Measurements from ENCODE around the gene PHF14.
A peak's percentile ranks its signal among the peaks of the same experiment; 100 is the strongest.

Gene PHF14

GRCh38 chr7:11176985-11177555 lies 203.4 kb downstream of the PHF14 start:
- no peaks in the 10 kb centered on the region for H3K4me1 ChIP-seq (ENCODE audit: control insufficient read depth in 5 of 5, insufficient read depth in 5 of 5, low read length in 5 of 5)
- H3K9ac ChIP-seq (ENCODE audit: low read length in 5 of 5): no peak overlapping the region
- H3K36me3 ChIP-seq (ENCODE audit: control insufficient read depth in 5 of 5, insufficient read depth in 5 of 5, low read length in 5 of 5): no peaks in the 10 kb centered on the region
- H3K9me3 ChIP-seq (ENCODE audit: control insufficient read depth in 5 of 5, low read length in 5 of 5): no peaks in the 10 kb centered on the region
- H3K27ac ChIP-seq (ENCODE audit: low read depth, low read length): no peak overlapping the region
- no peak overlapping the region for H3K4me3 ChIP-seq (ENCODE audit: low read depth in 1 of 5, low read length in 5 of 5)
- H3K27me3 ChIP-seq (ENCODE audit: control insufficient read depth in 5 of 5, insufficient read depth in 4 of 5, low read length in 5 of 5): no peaks in the 10 kb centered on the region

GRCh38 chr7:11177793-11178192 lies 204.1 kb downstream of the PHF14 start:
- H3K27me3 ChIP-seq (ENCODE audit: control insufficient read depth in 5 of 5, insufficient read depth in 4 of 5, low read length in 5 of 5): no peaks in the 10 kb centered on the region
- no peaks in the 10 kb centered on the region for H3K9me3 ChIP-seq (ENCODE audit: control insufficient read depth in 5 of 5, low read length in 5 of 5)
- no peak overlapping the region for H3K4me3 ChIP-seq (ENCODE audit: low read depth in 1 of 5, low read length in 5 of 5)
- H3K4me1 ChIP-seq (ENCODE audit: control insufficient read depth in 5 of 5, insufficient read depth in 5 of 5, low read length in 5 of 5): no peaks in the 10 kb centered on the region
- no peak overlapping the region for H3K27ac ChIP-seq (ENCODE audit: low read depth, low read length)
- no peak overlapping the region for H3K9ac ChIP-seq (ENCODE audit: low read length in 5 of 5)
- H3K36me3 ChIP-seq (ENCODE audit: control insufficient read depth in 5 of 5, insufficient read depth in 5 of 5, low read length in 5 of 5): no peaks in the 10 kb centered on the region

- no peak overlapping the region for H3K4me3 ChIP-seq (ENCODE audit: low read depth in 1 of 5, low read length in 5 of 5)
- no peak overlapping the region for H3K27ac ChIP-seq (ENCODE audit: low read depth, low read length)
These were observed 207.9 kb downstream of the PHF14 start for GRCh38 chr7:11181590-11181989.

GRCh38 chr7:11182736-11183135 lies 209.1 kb downstream of the PHF14 start:
- no peaks in the 10 kb centered on the region for H3K27me3 ChIP-seq (ENCODE audit: control insufficient read depth in 5 of 5, insufficient read depth in 4 of 5, low read length in 5 of 5)
- no peak overlapping the region for H3K9ac ChIP-seq (ENCODE audit: low read length in 5 of 5)
- no peaks in the 10 kb centered on the region for H3K4me1 ChIP-seq (ENCODE audit: control insufficient read depth in 5 of 5, insufficient read depth in 5 of 5, low read length in 5 of 5)
- H3K9me3 ChIP-seq (ENCODE audit: control insufficient read depth in 5 of 5, low read length in 5 of 5): peaks cover 0 to 5% (median 0%) of the 10 kb centered on the region in 5 donors
- no peak overlapping the region for H3K27ac ChIP-seq (ENCODE audit: low read depth, low read length)
- no peak overlapping the region for H3K4me3 ChIP-seq (ENCODE audit: low read depth in 1 of 5, low read length in 5 of 5)
- no peaks in the 10 kb centered on the region for H3K36me3 ChIP-seq (ENCODE audit: control insufficient read depth in 5 of 5, insufficient read depth in 5 of 5, low read length in 5 of 5)

More at GRCh38 chr7:11181590-11181989, 207.9 kb downstream of the PHF14 start:
- Histone ChIP-seq H3K9me3 (ENCODE audit: control insufficient read depth in 5 of 5, low read length in 5 of 5) (peaks cover 0 to 5% (median 0%) of the 10 kb centered on the region in 5 donors), H3K9ac (ENCODE audit: low read length in 5 of 5) (no peak overlapping the region), H3K27me3 (ENCODE audit: control insufficient read depth in 5 of 5, insufficient read depth in 4 of 5, low read length in 5 of 5) (no peaks in the 10 kb centered on the region), H3K4me1 (ENCODE audit: control insufficient read depth in 5 of 5, insufficient read depth in 5 of 5, low read length in 5 of 5) (no peaks in the 10 kb centered on the region), H3K36me3 (ENCODE audit: control insufficient read depth in 5 of 5, insufficient read depth in 5 of 5, low read length in 5 of 5) (no peaks in the 10 kb centered on the region)

GRCh38 chr7:11185179-11185815 lies 211.6 kb downstream of the PHF14 start:
- no peak overlapping the region for H3K4me3 ChIP-seq (ENCODE audit: low read depth in 1 of 5, low read length in 5 of 5)
- H3K4me1 ChIP-seq (ENCODE audit: control insufficient read depth in 5 of 5, insufficient read depth in 5 of 5, low read length in 5 of 5): no peaks in the 10 kb centered on the region
- H3K27ac ChIP-seq (ENCODE audit: low read depth, low read length): no peak overlapping the region
- no peaks in the 10 kb centered on the region for H3K27me3 ChIP-seq (ENCODE audit: control insufficient read depth in 5 of 5, insufficient read depth in 4 of 5, low read length in 5 of 5)
- no peaks in the 10 kb centered on the region for H3K36me3 ChIP-seq (ENCODE audit: control insufficient read depth in 5 of 5, insufficient read depth in 5 of 5, low read length in 5 of 5)
- H3K9ac ChIP-seq (ENCODE audit: low read length in 5 of 5): no peak overlapping the region
- peaks cover 0 to 5% (median 0%) of the 10 kb centered on the region in 5 donors for H3K9me3 ChIP-seq (ENCODE audit: control insufficient read depth in 5 of 5, low read length in 5 of 5)

- Histone ChIP-seq H3K27me3 (ENCODE audit: control insufficient read depth in 5 of 5, insufficient read depth in 4 of 5, low read length in 5 of 5) (no peaks in the 10 kb centered on the region), H3K9me3 (ENCODE audit: control insufficient read depth in 5 of 5, low read length in 5 of 5) (peaks cover 0 to 5% (median 0%) of the 10 kb centered on the region in 5 donors), H3K4me1 (ENCODE audit: control insufficient read depth in 5 of 5, insufficient read depth in 5 of 5, low read length in 5 of 5) (peaks cover 0 to 20% (median 19%) of the 10 kb centered on the region in 5 donors), H3K9ac (ENCODE audit: low read length in 5 of 5) (no peak overlapping the region), H3K27ac (ENCODE audit: low read depth, low read length) (no peak overlapping the region), H3K36me3 (ENCODE audit: control insufficient read depth in 5 of 5, insufficient read depth in 5 of 5, low read length in 5 of 5) (no peaks in the 10 kb centered on the region), H3K4me3 (ENCODE audit: low read depth in 1 of 5, low read length in 5 of 5) (no peak overlapping the region)
These were observed 215.0 kb downstream of the PHF14 start for GRCh38 chr7:11188529-11189310.

GRCh38 chr7:11191081-11191480 lies 217.4 kb downstream of the PHF14 start:
- H3K4me1 ChIP-seq (ENCODE audit: control insufficient read depth in 5 of 5, insufficient read depth in 5 of 5, low read length in 5 of 5): peaks cover 7 to 33% (median 26%) of the 10 kb centered on the region in 5 donors
- H3K9me3 ChIP-seq (ENCODE audit: control insufficient read depth in 5 of 5, low read length in 5 of 5): no peaks in the 10 kb centered on the region
- H3K9ac ChIP-seq (ENCODE audit: low read length in 5 of 5): no peak overlapping the region
- H3K27me3 ChIP-seq (ENCODE audit: control insufficient read depth in 5 of 5, insufficient read depth in 4 of 5, low read length in 5 of 5): no peaks in the 10 kb centered on the region
- H3K4me3 ChIP-seq (ENCODE audit: low read depth in 1 of 5, low read length in 5 of 5): no peak overlapping the region
- H3K27ac ChIP-seq (ENCODE audit: low read depth, low read length): no peak overlapping the region
- no peaks in the 10 kb centered on the region for H3K36me3 ChIP-seq (ENCODE audit: control insufficient read depth in 5 of 5, insufficient read depth in 5 of 5, low read length in 5 of 5)

GRCh38 chr7:11191574-11192220 lies 218.0 kb downstream of the PHF14 start:
- peaks cover 7 to 39% (median 33%) of the 10 kb centered on the region in 5 donors for H3K4me1 ChIP-seq (ENCODE audit: control insufficient read depth in 5 of 5, insufficient read depth in 5 of 5, low read length in 5 of 5)
- no peaks in the 10 kb centered on the region for H3K9me3 ChIP-seq (ENCODE audit: control insufficient read depth in 5 of 5, low read length in 5 of 5)
- H3K27me3 ChIP-seq (ENCODE audit: control insufficient read depth in 5 of 5, insufficient read depth in 4 of 5, low read length in 5 of 5): no peaks in the 10 kb centered on the region
- no peak overlapping the region for H3K9ac ChIP-seq (ENCODE audit: low read length in 5 of 5)
- peak overlapping the region; percentile 95 for H3K27ac ChIP-seq (ENCODE audit: low read depth, low read length)
- no peak overlapping the region for H3K4me3 ChIP-seq (ENCODE audit: low read depth in 1 of 5, low read length in 5 of 5)
- no peaks in the 10 kb centered on the region for H3K36me3 ChIP-seq (ENCODE audit: control insufficient read depth in 5 of 5, insufficient read depth in 5 of 5, low read length in 5 of 5)

GRCh38 chr7:11192506-11192905 lies 218.8 kb downstream of the PHF14 start:
- Histone ChIP-seq H3K4me3 (ENCODE audit: low read depth in 1 of 5, low read length in 5 of 5) (peak overlapping the region; percentile 50 to 75 (median 62)), H3K9ac (ENCODE audit: low read length in 5 of 5) (peak overlapping the region in 3 of 5 donors; percentile 35 to 77 (median 67)), H3K27ac (ENCODE audit: low read depth, low read length) (peak overlapping the region; percentile 95)

More at GRCh38 chr7:11192506-11192905, 218.8 kb downstream of the PHF14 start:
- Histone ChIP-seq H3K36me3 (ENCODE audit: control insufficient read depth in 5 of 5, insufficient read depth in 5 of 5, low read length in 5 of 5) (no peaks in the 10 kb centered on the region), H3K4me1 (ENCODE audit: control insufficient read depth in 5 of 5, insufficient read depth in 5 of 5, low read length in 5 of 5) (peaks cover 7 to 47% (median 41%) of the 10 kb centered on the region in 5 donors), H3K9me3 (ENCODE audit: control insufficient read depth in 5 of 5, low read length in 5 of 5) (no peaks in the 10 kb centered on the region), H3K27me3 (ENCODE audit: control insufficient read depth in 5 of 5, insufficient read depth in 4 of 5, low read length in 5 of 5) (no peaks in the 10 kb centered on the region)

All from subcutaneous abdominal adipose tissue (tissue), 5 donors.